MM.1S (cell line): ENCODE measurements around the gene GPR176.
A peak's percentile ranks its signal among the peaks of the same experiment; 100 is the strongest.

Source experiments
- DNase-seq: peaks from one replicate; pipeline ENCODE4 v3.0.0-alpha.2; 2015
- H2AFZ ChIP-seq: fragments of 300-600 bp; sonication (generic); 2 replicates; pipeline ENCODE4 v1.6.0; 2016; ENCODE audit warnings: antibody characterized with exemption, low read length
- H3F3A ChIP-seq: fragments of 300-600 bp; sonication (generic); 2 replicates; pipeline ENCODE4 v1.6.1; 2016; ENCODE audit warnings: mild to moderate bottlenecking, antibody characterized with exemption, low read length, moderate library complexity, mixed read lengths; ENCODE audit not compliant: insufficient read depth
- H3K27ac ChIP-seq: fragments of 300-600 bp; sonication (generic); 2 replicates; pipeline ENCODE4 v1.5.1; 2016; ENCODE audit warnings: mild to moderate bottlenecking, low read length
- H3K27me3 ChIP-seq: fragments of 300-600 bp; sonication (generic); replicated peaks from 2 replicates; pipeline ENCODE4 v1.6.0; 2016; ENCODE audit warnings: low read length; ENCODE audit not compliant: insufficient read depth
- H3K36me3 ChIP-seq: fragments of 300-600 bp; sonication (generic); replicated peaks from 2 replicates; pipeline ENCODE4 v1.6.1; 2016; ENCODE audit warnings: mild to moderate bottlenecking, low read length, mixed read lengths; ENCODE audit not compliant: insufficient read depth
- H3K4me1 ChIP-seq: fragments of 300-600 bp; sonication (generic); 2 replicates; pipeline ENCODE4 v1.6.1; 2016; ENCODE audit warnings: low read length, mixed read lengths
- H3K4me2 ChIP-seq: fragments of 300-600 bp; sonication (generic); 2 replicates; pipeline ENCODE4 v1.6.0; 2016; ENCODE audit warnings: low read depth, low read length
- H3K4me3 ChIP-seq: fragments of 300-600 bp; sonication (generic); 2 replicates; pipeline ENCODE4 v1.5.1; 2016; ENCODE audit warnings: low read length, mixed read lengths
- H3K79me2 ChIP-seq: fragments of 300-600 bp; sonication (generic); 2 replicates; pipeline ENCODE4 v1.6.1; 2016; ENCODE audit warnings: mixed run types, low read length, mixed read lengths
- H3K9ac ChIP-seq: fragments of 300-600 bp; sonication (generic); 2 replicates; pipeline ENCODE4 v1.6.1; 2016; ENCODE audit warnings: low read length, mixed read lengths
- H3K9me2 ChIP-seq: fragments of 300-600 bp; sonication (generic); replicated peaks from 2 replicates; pipeline ENCODE4 v1.6.1; 2016; ENCODE audit warnings: mild to moderate bottlenecking, low read length, mixed read lengths; ENCODE audit not compliant: insufficient read depth
- H3K9me3 ChIP-seq: fragments of 300-600 bp; sonication (generic); replicated peaks from 2 replicates; pipeline ENCODE4 v1.6.1; 2016; ENCODE audit warnings: mild to moderate bottlenecking, low read length, mixed read lengths; ENCODE audit not compliant: insufficient read depth
- H4K20me1 ChIP-seq: fragments of 300-600 bp; sonication (generic); 2 replicates; pipeline ENCODE4 v1.6.1; 2016; ENCODE audit warnings: mild to moderate bottlenecking, low read length, moderate library complexity, mixed read lengths; ENCODE audit not compliant: insufficient read depth
- CTCF ChIP-seq: fragments of 300-600 bp; sonication (generic); IDR thresholded peaks from 2 replicates; pipeline ENCODE4 v1.5.1; 2016; ENCODE audit warnings: antibody characterized with exemption, low read length, mixed read lengths
- EZH2 ChIP-seq: fragments of 300-600 bp; sonication (generic); optimal IDR thresholded peaks from 2 replicates; pipeline ENCODE3; 2017; ENCODE audit warnings: low read depth, mild to moderate bottlenecking, antibody characterized with exemption, low read length, mixed read lengths
- EZH2phosphoT487 ChIP-seq: fragments of 300-600 bp; sonication (generic); IDR thresholded peaks from 2 replicates; pipeline ENCODE4 v1.6.1; 2018; ENCODE audit warnings: antibody characterized with exemption, low read length

Gene GPR176

DNA sequence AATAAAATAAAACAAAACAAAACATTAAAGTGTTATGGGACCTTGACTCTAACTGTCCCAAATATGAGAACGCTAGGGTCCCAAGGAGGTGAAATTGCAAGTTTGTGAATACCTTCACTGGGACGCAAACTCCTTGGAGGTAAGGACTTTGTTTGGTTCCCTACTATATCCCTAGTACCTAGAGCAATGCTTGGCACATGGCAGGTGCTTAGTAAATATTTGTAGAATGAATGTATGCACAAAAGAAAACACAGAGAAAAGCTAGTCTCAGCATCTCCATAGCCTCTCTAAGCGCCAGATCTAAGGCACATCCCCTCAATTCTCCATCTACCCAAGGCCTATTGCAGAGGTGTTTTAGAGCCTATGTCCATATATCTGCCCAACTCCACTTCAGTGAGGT lies 30.5 kb downstream of the GPR176 start:
- Histone ChIP-seq H3K4me1 (no peaks in the 10 kb centered on the region), H3K27ac (no peak overlapping the region), H3K79me2 (no peaks in the 10 kb centered on the region)

GRCh38 chr15:39888809-39889208 lies 31.3 kb downstream of the GPR176 start:
- no peak overlapping the region for H3K4me3 ChIP-seq
- H3K4me1 ChIP-seq = no peaks in the 10 kb centered on the region
- no peaks in the 10 kb centered on the region for H3K27me3 ChIP-seq
- no peak overlapping the region for H3K4me2 ChIP-seq
- no peaks in the 10 kb centered on the region for H3F3A ChIP-seq
- no peaks in the 10 kb centered on the region for H4K20me1 ChIP-seq
- H3K36me3 ChIP-seq = no peaks in the 10 kb centered on the region
- no peak for DNase-seq
- TF ChIP-seq CTCF (no peak), EZH2phosphoT487 (no peak), EZH2 (no peak)
- no peak overlapping the region for H2AFZ ChIP-seq
- H3K27ac ChIP-seq = no peak overlapping the region
- no peaks in the 10 kb centered on the region for H3K79me2 ChIP-seq
- no peaks in the 10 kb centered on the region for H3K9me3 ChIP-seq
- H3K9ac ChIP-seq = no peak overlapping the region
- H3K9me2 ChIP-seq = no peaks in the 10 kb centered on the region

More for the DNA sequence above, 30.5 kb downstream of the GPR176 start:
- Histone ChIP-seq H3K4me3 (no peak overlapping the region), H3K9ac (no peak overlapping the region), H3K9me3 (no peaks in the 10 kb centered on the region), H3K27me3 (no peaks in the 10 kb centered on the region), H3K36me3 (no peaks in the 10 kb centered on the region), H4K20me1 (no peaks in the 10 kb centered on the region), H3K9me2 (no peaks in the 10 kb centered on the region), H3K4me2 (no peak overlapping the region), H2AFZ (no peak overlapping the region), H3F3A (no peaks in the 10 kb centered on the region)
- no peak for DNase-seq
- TF ChIP-seq EZH2phosphoT487 = no peak
- TF ChIP-seq EZH2 = no peak
- TF ChIP-seq CTCF = no peak

DNA sequence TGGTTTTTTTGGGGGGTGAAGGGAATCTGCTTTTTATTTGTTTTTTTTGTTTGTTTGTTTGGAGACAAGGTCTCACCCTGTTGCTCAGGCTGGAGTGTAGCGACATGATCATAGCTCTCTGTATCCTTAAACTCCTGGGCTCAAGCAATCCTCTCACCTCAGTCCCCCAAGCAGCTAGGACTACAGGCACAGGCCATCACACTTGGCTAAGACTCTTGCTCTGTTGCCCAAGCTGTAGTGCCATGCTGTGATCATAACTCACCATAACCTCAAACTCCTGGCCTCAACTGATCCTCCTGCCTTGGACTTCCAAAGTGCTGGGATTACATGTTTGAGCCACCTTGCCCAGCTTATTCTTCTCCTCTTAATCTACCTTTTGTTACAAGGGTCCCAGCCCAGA lies 31.8 kb downstream of the GPR176 start:
- Histone ChIP-seq H3K9ac (no peak overlapping the region), H3K9me2 (no peaks in the 10 kb centered on the region), H3K36me3 (no peaks in the 10 kb centered on the region), H3K27me3 (no peaks in the 10 kb centered on the region), H3K27ac (no peak overlapping the region), H3F3A (no peaks in the 10 kb centered on the region), H3K4me2 (no peak overlapping the region), H3K4me1 (no peaks in the 10 kb centered on the region), H3K4me3 (no peak overlapping the region), H3K9me3 (no peaks in the 10 kb centered on the region), H4K20me1 (no peaks in the 10 kb centered on the region), H3K79me2 (no peaks in the 10 kb centered on the region), H2AFZ (no peak overlapping the region)
- no peak for DNase-seq
- TF ChIP-seq EZH2phosphoT487 = no peak

- H4K20me1 ChIP-seq = no peaks in the 10 kb centered on the region
- TF ChIP-seq EZH2phosphoT487 = no peak
- peak; percentile 33; the same call in 1 of the 2 replicates for TF ChIP-seq CTCF
- no peaks in the 10 kb centered on the region for H3K27me3 ChIP-seq
- H3K27ac ChIP-seq = no peak overlapping the region
- no peaks in the 10 kb centered on the region for H3K9me3 ChIP-seq
- H3K9ac ChIP-seq = no peak overlapping the region
- no peaks in the 10 kb centered on the region for H3K36me3 ChIP-seq
- H3K79me2 ChIP-seq = no peaks in the 10 kb centered on the region
- H2AFZ ChIP-seq = no peak overlapping the region
- H3F3A ChIP-seq = no peaks in the 10 kb centered on the region
- no peak for DNase-seq
- no peaks in the 10 kb centered on the region for H3K9me2 ChIP-seq
- no peaks in the 10 kb centered on the region for H3K4me1 ChIP-seq
- H3K4me2 ChIP-seq = no peak overlapping the region
- H3K4me3 ChIP-seq = no peak overlapping the region
Observed at GRCh38 chr15:39887832-39888231, 32.2 kb downstream of the GPR176 start.
